Fibroblast of skin of right quadriceps (primary cell): Measurements from ENCODE around the gene ARL8A.

Source experiments
- DNase-seq: peaks from one replicate; pipeline ENCODE4 v3.0.0-alpha.2; 2013

ARL8A gene

GRCh38 chr1:202107801-202108731, 36.5 kb downstream of the ARL8A start:
- no peak for DNase-seq

GRCh38 chr1:202107321-202107761, 37.2 kb downstream of the ARL8A start:
- no peak for DNase-seq

- DNase-seq = no peak
Measured at GRCh38 chr1:202106340-202107254, 37.9 kb downstream of the ARL8A start.

GRCh38 chr1:202105571-202106339, 38.8 kb downstream of the ARL8A start:
- DNase-seq = peak; percentile 38

DNA sequence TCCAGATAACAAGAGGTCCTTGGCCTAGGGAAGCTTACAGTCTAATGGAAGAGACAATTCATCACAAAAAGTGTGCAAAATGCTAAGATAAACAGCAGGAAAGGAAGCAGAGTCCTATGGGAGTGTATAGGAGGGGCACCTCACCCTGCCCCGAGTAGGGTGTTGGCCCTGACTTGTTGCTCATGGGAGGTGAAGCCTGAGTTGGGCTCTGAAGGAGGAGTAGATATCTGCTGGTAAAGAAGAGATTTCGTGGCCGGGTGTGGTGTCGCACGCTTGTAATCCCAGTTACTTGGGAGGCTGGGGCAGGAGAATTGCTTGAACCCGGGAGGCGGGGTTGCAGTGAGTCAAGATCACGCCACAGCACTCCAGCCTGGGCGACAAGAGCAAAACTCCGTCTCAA, 40.5 kb downstream of the ARL8A start:
- no peak for DNase-seq

DNA sequence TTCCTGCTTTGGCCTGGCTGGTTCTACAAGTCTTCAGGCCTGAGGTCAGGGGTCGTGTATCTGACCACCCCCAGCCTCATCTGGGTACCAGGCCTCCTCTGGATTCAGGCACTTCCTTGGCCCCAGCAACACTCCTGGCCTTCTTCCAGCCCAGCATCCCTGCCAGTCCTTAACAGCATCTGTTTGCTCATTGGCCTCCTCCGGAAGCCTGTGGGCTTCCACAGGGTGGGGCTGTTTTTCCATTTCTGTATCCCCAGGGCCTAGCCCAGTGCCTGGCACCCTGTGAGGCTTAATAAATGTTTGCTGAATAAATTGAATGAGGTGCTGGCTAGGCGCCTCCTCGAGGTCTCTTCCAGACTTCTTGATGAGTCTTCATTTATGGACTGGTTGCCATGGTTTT, 43.4 kb downstream of the ARL8A start:
- DNase-seq = no peak

DNA sequence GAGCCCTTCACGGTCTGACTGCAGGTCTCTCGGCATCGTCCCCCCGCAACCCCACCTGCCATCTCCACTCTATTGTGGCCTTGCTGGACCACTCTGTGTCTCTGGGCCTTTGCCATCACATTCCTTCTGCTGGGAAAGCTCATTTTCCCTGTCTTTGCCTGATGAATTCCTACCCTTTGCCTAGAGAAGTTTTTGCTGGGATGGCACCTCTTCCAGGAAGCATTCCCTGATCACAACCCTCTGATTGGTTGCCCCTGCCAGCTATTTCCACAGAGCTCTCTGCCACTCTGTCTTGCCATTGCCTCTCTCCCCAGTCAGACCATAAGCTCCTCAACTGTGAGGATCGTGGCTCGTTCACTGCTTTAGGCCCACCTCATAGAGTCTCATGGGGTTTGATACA, 50.7 kb downstream of the ARL8A start:
- DNase-seq = no peak

GRCh38 chr1:202090994-202091393, 53.5 kb downstream of the ARL8A start:
- no peak for DNase-seq

GRCh38 chr1:202088206-202088605, 56.3 kb downstream of the ARL8A start:
- no peak for DNase-seq

GRCh38 chr1:202086579-202087350, 57.8 kb downstream of the ARL8A start:
- no peak for DNase-seq

DNA sequence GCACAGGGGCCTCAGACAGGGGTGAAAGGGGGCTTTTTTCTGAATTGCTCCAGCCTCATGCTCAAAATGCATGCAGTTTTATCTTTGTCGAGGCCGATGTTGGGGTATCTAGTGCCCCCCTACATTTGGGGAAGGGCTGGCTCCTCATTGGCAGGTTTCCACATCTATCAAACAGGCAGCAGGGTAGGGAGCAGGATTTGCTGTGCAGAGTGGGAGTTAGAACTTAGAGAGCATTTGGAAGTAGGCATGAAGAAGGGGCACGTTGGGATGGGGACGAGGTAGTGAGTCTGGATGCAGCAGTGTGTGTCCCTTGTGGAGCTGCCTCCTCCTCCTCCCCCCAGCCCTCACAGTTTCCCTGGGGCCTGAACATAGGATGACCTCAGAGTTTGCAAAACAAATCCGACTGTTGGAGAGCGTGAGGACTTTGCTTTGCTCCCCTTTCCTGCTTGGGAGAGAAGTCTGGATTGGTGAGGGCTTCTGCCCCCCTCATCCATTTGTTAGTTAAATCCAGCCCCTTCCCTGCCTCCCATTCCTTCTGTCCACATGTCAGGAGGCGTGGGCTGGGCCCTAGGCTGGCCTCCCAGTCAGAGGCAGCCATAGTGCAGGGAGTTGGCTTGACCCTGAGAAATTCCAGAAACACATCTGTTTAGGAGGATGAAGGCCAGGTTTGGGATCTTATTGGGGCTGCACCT, 58.7 kb downstream of the ARL8A start:
- DNase-seq = no peak

GRCh38 chr1:202084791-202085681, 59.5 kb downstream of the ARL8A start:
- DNase-seq = no peak
